HEK293 (cell line): ENCODE measurements around the gene CCND3.
A peak's percentile ranks its signal among the peaks of the same experiment; 100 is the strongest.

Source experiments
- BCL11B ChIP-seq: fragments of 450-650 bp; formaldehyde crosslinking; IDR thresholded peaks from 2 replicates; pipeline ENCODE4 v1.5.1; 2016; ENCODE audit warnings: low read depth, missing biosample characterization, missing genetic modification characterization
- IKZF3 ChIP-seq: fragments of 450-650 bp; IDR thresholded peaks from 2 replicates; pipeline ENCODE4 v1.5.0; 2018; ENCODE audit warnings: missing biosample characterization, mild to moderate bottlenecking, missing genetic modification characterization, moderate library complexity
- KLF9 ChIP-seq: fragments of 450-650 bp; formaldehyde crosslinking; IDR thresholded peaks from 2 replicates; pipeline ENCODE4 v1.5.1; 2016; ENCODE audit warnings: missing biosample characterization, missing genetic modification characterization, low read depth
- OVOL3 ChIP-seq: fragments of 450-650 bp; formaldehyde crosslinking; IDR thresholded peaks from 2 replicates; pipeline ENCODE4 v1.5.1; 2016; ENCODE audit warnings: missing biosample characterization, missing genetic modification characterization
- PRDM1 ChIP-seq: fragments of 450-650 bp; formaldehyde crosslinking; IDR thresholded peaks from 2 replicates; pipeline ENCODE4; 2016; ENCODE audit warnings: missing biosample characterization, missing genetic modification characterization
- PRDM6 ChIP-seq: fragments of 450-650 bp; formaldehyde crosslinking; IDR thresholded peaks from 2 replicates; pipeline ENCODE4 v1.5.1; 2017; ENCODE audit warnings: missing biosample characterization, missing genetic modification characterization
- SCRT1 ChIP-seq: fragments of 450-650 bp; formaldehyde crosslinking; IDR thresholded peaks from 2 replicates; pipeline ENCODE4 v1.5.1; 2016; ENCODE audit warnings: missing biosample characterization, missing genetic modification characterization, borderline replicate concordance
- ZBTB8A ChIP-seq: fragments of 450-650 bp; formaldehyde crosslinking; IDR thresholded peaks from 2 replicates; pipeline ENCODE4 v1.5.1; 2016; ENCODE audit warnings: missing biosample characterization, missing genetic modification characterization
- ZFP3 ChIP-seq: fragments of 450-650 bp; formaldehyde crosslinking; IDR thresholded peaks from 2 replicates; pipeline ENCODE4 v1.5.1; 2016; ENCODE audit warnings: low read depth, missing biosample characterization, missing genetic modification characterization
- ZFP41 ChIP-seq: fragments of 450-650 bp; formaldehyde crosslinking; IDR thresholded peaks from 2 replicates; pipeline ENCODE4 v1.5.1; 2016; ENCODE audit warnings: missing biosample characterization, missing genetic modification characterization, borderline replicate concordance
- ZNF112 ChIP-seq: fragments of 450-650 bp; formaldehyde crosslinking; IDR thresholded peaks from 2 replicates; pipeline ENCODE4 v1.5.0; 2017; ENCODE audit warnings: missing biosample characterization, missing genetic modification characterization
- ZNF114 ChIP-seq: fragments of 450-650 bp; formaldehyde crosslinking; IDR thresholded peaks from 2 replicates; pipeline ENCODE4 v1.5.0; 2017; ENCODE audit warnings: missing biosample characterization, missing genetic modification characterization
- ZNF132 ChIP-seq: fragments of 450-650 bp; formaldehyde crosslinking; IDR thresholded peaks from 2 replicates; pipeline ENCODE4 v1.5.1; 2017; ENCODE audit warnings: missing biosample characterization, missing genetic modification characterization, borderline replicate concordance
- ZNF133 ChIP-seq: fragments of 450-650 bp; formaldehyde crosslinking; IDR thresholded peaks from 2 replicates; pipeline ENCODE4 v1.5.1; 2016; ENCODE audit warnings: missing biosample characterization, missing genetic modification characterization
- ZNF146 ChIP-seq: fragments of 450-650 bp; formaldehyde crosslinking; IDR thresholded peaks from 2 replicates; pipeline ENCODE4 v1.5.1; 2016; ENCODE audit warnings: missing biosample characterization, missing genetic modification characterization
- ZNF169 ChIP-seq: fragments of 450-650 bp; formaldehyde crosslinking; IDR thresholded peaks from 2 replicates; pipeline ENCODE4 v1.5.1; 2016; ENCODE audit warnings: missing biosample characterization, missing genetic modification characterization
- ZNF202 ChIP-seq: fragments of 450-650 bp; formaldehyde crosslinking; IDR thresholded peaks from 2 replicates; pipeline ENCODE4 v1.5.1; 2016; ENCODE audit warnings: missing biosample characterization, missing genetic modification characterization, borderline replicate concordance
- ZNF248 ChIP-seq: fragments of 450-650 bp; formaldehyde crosslinking; IDR thresholded peaks from 2 replicates; pipeline ENCODE4 v1.5.1; 2017; ENCODE audit warnings: missing biosample characterization, missing genetic modification characterization
- ZNF292 ChIP-seq: fragments of 450-650 bp; formaldehyde crosslinking; IDR thresholded peaks from 2 replicates; pipeline ENCODE4 v1.5.1; 2016; ENCODE audit warnings: low read depth, missing biosample characterization, missing genetic modification characterization, borderline replicate concordance
- ZNF510 ChIP-seq: fragments of 450-650 bp; formaldehyde crosslinking; IDR thresholded peaks from 2 replicates; pipeline ENCODE4 v1.5.1; 2018; ENCODE audit warnings: mild to moderate bottlenecking, missing genetic modification characterization, missing biosample characterization; ENCODE audit not compliant: insufficient replicate concordance
- ZNF776 ChIP-seq: fragments of 450-650 bp; formaldehyde crosslinking; IDR thresholded peaks from 2 replicates; pipeline ENCODE4 v1.5.0; 2017; ENCODE audit warnings: missing biosample characterization, missing genetic modification characterization, borderline replicate concordance
- ZSCAN23 ChIP-seq: fragments of 450-650 bp; formaldehyde crosslinking; IDR thresholded peaks from 2 replicates; pipeline ENCODE4 v1.5.1; 2016; ENCODE audit warnings: missing biosample characterization, missing genetic modification characterization
- TF ChIP-seq, protein P1 (sequence below): fragments of 450-650 bp; formaldehyde crosslinking; conservative IDR thresholded peaks from 2 replicates; pipeline ENCODE4 v1.5.1; 2016; ENCODE audit warnings: low read depth, missing biosample characterization, missing genetic modification characterization
- TF ChIP-seq, protein P2 (sequence below): fragments of 450-650 bp; formaldehyde crosslinking; IDR thresholded peaks from 2 replicates; pipeline ENCODE4 v1.5.1; 2016; ENCODE audit warnings: missing biosample characterization, missing genetic modification characterization
- TF ChIP-seq, protein P3 (sequence below): fragments of 450-650 bp; formaldehyde crosslinking; IDR thresholded peaks from 2 replicates; pipeline ENCODE4 v1.5.1; 2016; ENCODE audit warnings: missing biosample characterization, missing genetic modification characterization
- TF ChIP-seq, protein P4 (sequence below): fragments of 450-650 bp; formaldehyde crosslinking; IDR thresholded peaks from 2 replicates; pipeline ENCODE4 v1.5.1; 2016; ENCODE audit warnings: missing biosample characterization, missing genetic modification characterization

The CCND3 gene

GRCh38 chr6:41895300-41896233 lies 46.0 kb downstream of the CCND3 start, which contains the start of gene USP49 (continued):
- TF ChIP-seq, protein P1, sequence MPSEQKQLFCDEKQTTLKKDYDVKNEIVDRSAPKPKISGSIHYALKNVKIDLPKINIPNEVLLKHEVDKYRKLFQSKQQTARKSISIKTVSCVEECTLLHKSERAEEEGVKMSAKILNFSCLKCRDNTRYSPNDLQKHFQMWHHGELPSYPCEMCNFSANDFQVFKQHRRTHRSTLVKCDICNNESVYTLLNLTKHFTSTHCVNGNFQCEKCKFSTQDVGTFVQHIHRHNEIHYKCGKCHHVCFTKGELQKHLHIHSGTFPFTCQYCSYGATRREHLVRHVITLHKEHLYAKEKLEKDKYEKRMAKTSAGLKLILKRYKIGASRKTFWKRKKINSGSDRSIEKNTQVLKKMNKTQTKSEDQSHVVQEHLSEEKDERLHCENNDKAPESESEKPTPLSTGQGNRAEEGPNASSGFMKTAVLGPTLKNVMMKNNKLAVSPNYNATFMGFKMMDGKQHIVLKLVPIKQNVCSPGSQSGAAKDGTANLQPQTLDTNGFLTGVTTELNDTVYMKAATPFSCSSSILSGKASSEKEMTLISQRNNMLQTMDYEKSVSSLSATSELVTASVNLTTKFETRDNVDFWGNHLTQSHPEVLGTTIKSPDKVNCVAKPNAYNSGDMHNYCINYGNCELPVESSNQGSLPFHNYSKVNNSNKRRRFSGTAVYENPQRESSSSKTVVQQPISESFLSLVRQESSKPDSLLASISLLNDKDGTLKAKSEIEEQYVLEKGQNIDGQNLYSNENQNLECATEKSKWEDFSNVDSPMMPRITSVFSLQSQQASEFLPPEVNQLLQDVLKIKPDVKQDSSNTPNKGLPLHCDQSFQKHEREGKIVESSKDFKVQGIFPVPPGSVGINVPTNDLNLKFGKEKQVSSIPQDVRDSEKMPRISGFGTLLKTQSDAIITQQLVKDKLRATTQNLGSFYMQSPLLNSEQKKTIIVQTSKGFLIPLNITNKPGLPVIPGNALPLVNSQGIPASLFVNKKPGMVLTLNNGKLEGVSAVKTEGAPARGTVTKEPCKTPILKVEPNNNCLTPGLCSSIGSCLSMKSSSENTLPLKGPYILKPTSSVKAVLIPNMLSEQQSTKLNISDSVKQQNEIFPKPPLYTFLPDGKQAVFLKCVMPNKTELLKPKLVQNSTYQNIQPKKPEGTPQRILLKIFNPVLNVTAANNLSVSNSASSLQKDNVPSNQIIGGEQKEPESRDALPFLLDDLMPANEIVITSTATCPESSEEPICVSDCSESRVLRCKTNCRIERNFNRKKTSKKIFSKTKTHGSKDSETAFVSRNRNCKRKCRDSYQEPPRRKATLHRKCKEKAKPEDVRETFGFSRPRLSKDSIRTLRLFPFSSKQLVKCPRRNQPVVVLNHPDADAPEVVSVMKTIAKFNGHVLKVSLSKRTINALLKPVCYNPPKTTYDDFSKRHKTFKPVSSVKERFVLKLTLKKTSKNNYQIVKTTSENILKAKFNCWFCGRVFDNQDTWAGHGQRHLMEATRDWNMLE (tag by site-specific recombination), result no peak
- TF ChIP-seq, protein P2, sequence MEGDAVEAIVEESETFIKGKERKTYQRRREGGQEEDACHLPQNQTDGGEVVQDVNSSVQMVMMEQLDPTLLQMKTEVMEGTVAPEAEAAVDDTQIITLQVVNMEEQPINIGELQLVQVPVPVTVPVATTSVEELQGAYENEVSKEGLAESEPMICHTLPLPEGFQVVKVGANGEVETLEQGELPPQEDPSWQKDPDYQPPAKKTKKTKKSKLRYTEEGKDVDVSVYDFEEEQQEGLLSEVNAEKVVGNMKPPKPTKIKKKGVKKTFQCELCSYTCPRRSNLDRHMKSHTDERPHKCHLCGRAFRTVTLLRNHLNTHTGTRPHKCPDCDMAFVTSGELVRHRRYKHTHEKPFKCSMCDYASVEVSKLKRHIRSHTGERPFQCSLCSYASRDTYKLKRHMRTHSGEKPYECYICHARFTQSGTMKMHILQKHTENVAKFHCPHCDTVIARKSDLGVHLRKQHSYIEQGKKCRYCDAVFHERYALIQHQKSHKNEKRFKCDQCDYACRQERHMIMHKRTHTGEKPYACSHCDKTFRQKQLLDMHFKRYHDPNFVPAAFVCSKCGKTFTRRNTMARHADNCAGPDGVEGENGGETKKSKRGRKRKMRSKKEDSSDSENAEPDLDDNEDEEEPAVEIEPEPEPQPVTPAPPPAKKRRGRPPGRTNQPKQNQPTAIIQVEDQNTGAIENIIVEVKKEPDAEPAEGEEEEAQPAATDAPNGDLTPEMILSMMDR (tag by site-specific recombination), result no peak
- TF ChIP-seq OVOL3 (tag by site-specific recombination) (no peak), ZNF248 (tag by site-specific recombination) (no peak), ZFP41 (tag by site-specific recombination) (no peak), ZNF112 (no peak), ZNF146 (tag by site-specific recombination) (no peak), PRDM6 (tag by site-specific recombination) (no peak), ZNF510 (tag by site-specific recombination) (no peak), KLF9 (tag by site-specific recombination) (0 out of 2 replicates have a peak, but pooled peaks have one; percentile 54), BCL11B (tag by site-specific recombination) (no peak), ZSCAN23 (no peak), ZNF292 (tag by site-specific recombination) (no peak), ZNF202 (tag by site-specific recombination) (no peak), ZNF132 (tag by site-specific recombination) (no peak), ZFP3 (tag by site-specific recombination) (no peak), PRDM1 (no peak), ZNF776 (tag by site-specific recombination) (no peak), ZNF114 (tag by site-specific recombination) (no peak), SCRT1 (tag by site-specific recombination) (no peak), ZNF133 (tag by site-specific recombination) (no peak), IKZF3 (tag by site-specific recombination) (no peak), ZNF169 (tag by site-specific recombination) (no peak), ZBTB8A (tag by site-specific recombination) (peak; percentile 8; the same call in 1 of the 2 replicates)
- TF ChIP-seq, protein P3, sequence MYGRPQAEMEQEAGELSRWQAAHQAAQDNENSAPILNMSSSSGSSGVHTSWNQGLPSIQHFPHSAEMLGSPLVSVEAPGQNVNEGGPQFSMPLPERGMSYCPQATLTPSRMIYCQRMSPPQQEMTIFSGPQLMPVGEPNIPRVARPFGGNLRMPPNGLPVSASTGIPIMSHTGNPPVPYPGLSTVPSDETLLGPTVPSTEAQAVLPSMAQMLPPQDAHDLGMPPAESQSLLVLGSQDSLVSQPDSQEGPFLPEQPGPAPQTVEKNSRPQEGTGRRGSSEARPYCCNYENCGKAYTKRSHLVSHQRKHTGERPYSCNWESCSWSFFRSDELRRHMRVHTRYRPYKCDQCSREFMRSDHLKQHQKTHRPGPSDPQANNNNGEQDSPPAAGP, result no peak
- TF ChIP-seq, protein P4, sequence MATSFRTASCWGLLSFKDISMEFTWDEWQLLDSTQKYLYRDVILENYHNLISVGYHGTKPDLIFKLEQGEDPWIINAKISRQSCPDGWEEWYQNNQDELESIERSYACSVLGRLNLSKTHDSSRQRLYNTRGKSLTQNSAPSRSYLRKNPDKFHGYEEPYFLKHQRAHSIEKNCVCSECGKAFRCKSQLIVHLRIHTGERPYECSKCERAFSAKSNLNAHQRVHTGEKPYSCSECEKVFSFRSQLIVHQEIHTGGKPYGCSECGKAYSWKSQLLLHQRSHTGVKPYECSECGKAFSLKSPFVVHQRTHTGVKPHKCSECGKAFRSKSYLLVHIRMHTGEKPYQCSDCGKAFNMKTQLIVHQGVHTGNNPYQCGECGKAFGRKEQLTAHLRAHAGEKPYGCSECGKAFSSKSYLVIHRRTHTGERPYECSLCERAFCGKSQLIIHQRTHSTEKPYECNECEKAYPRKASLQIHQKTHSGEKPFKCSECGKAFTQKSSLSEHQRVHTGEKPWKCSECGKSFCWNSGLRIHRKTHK, result no peak
